Parathyroid adenoma (tissue), 2 donors: Measurements from ENCODE around the gene CADM2.

Experiments
- H2AFZ ChIP-seq: fragments of 300-600 bp; sonication (generic); one replicate; pipeline ENCODE4 v1.7.0; 2017; ENCODE audit warnings: antibody characterized with exemption, mild to moderate bottlenecking
- H3K27ac ChIP-seq: fragments of 300-600 bp; sonication (generic); one replicate; pipeline ENCODE4 v1.7.0; 2017
- H3K27me3 ChIP-seq: fragments of 300-600 bp; sonication (generic); one replicate; pipeline ENCODE4 v1.7.0; 2017; ENCODE audit warnings: low read length; ENCODE audit not compliant: control insufficient read depth, insufficient read depth
- H3K36me3 ChIP-seq: fragments of 300-600 bp; sonication (generic); one replicate; pipeline ENCODE4 v1.7.0; 2017; ENCODE audit warnings: low read length; ENCODE audit not compliant: control insufficient read depth, insufficient read depth
- H3K4me1 ChIP-seq: fragments of 300-600 bp; sonication (generic); one replicate; pipeline ENCODE4 v1.7.0; 2017; ENCODE audit warnings: control low read depth
- H3K4me2 ChIP-seq: fragments of 300-600 bp; sonication (generic); one replicate; pipeline ENCODE4 v1.7.0; 2017; ENCODE audit warnings: low read length
- H3K4me3 ChIP-seq: fragments of 300-600 bp; sonication (generic); one replicate; pipeline ENCODE4 v1.7.0; 2017; ENCODE audit warnings: low read depth, low read length
- H3K79me2 ChIP-seq: fragments of 300-600 bp; sonication (generic); one replicate; pipeline ENCODE4 v1.7.0; 2017; ENCODE audit warnings: control low read depth
- H3K9ac ChIP-seq: fragments of 300-600 bp; sonication (generic); one replicate; pipeline ENCODE4 v1.7.0; 2017; ENCODE audit warnings: mild to moderate bottlenecking
- H3K9me3 ChIP-seq: fragments of 300-600 bp; sonication (generic); one replicate; pipeline ENCODE4 v1.7.0; 2017; ENCODE audit warnings: low read length; ENCODE audit not compliant: control insufficient read depth
- TF ChIP-seq, protein P1 (sequence below): fragments of 300-600 bp; sonication (generic); IDR thresholded peaks from one replicate; pipeline ENCODE4 v1.7.0; 2017; ENCODE audit warnings: antibody characterized with exemption, mild to moderate bottlenecking
- donor health status: primary hyperparathyroidism.

Gene CADM2

DNA sequence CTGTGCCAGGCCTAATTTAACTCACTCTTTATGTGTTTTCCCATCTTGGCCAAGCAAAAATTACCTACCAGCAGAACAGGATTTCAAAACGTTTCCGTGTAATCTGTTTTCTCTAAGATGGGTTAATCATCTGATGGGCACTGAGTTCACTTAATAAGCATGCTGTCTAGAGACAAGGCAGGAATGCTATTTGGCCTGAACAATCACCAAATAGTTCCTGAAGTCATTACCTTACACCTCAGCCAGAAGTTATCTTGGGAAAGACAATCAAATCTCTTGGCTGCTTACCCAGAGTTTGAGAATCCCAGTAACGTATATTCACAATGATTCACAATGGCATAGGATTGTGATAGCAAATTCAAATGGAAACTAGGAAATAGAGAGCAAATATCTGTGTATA lies 779.1 kb downstream of the CADM2 start:
- Histone ChIP-seq H3K27ac (no peak overlapping the region), H3K79me2 (no peaks in the 10 kb centered on the region), H3K4me3 (no peak overlapping the region), H3K27me3 (no peaks in the 10 kb centered on the region), H3K9me3 (no peaks in the 10 kb centered on the region), H3K4me2 (no peak overlapping the region), H3K4me1 (no peaks in the 10 kb centered on the region), H2AFZ (no peak overlapping the region), H3K9ac (no peak overlapping the region), H3K36me3 (no peaks in the 10 kb centered on the region)
- TF ChIP-seq, protein P1, sequence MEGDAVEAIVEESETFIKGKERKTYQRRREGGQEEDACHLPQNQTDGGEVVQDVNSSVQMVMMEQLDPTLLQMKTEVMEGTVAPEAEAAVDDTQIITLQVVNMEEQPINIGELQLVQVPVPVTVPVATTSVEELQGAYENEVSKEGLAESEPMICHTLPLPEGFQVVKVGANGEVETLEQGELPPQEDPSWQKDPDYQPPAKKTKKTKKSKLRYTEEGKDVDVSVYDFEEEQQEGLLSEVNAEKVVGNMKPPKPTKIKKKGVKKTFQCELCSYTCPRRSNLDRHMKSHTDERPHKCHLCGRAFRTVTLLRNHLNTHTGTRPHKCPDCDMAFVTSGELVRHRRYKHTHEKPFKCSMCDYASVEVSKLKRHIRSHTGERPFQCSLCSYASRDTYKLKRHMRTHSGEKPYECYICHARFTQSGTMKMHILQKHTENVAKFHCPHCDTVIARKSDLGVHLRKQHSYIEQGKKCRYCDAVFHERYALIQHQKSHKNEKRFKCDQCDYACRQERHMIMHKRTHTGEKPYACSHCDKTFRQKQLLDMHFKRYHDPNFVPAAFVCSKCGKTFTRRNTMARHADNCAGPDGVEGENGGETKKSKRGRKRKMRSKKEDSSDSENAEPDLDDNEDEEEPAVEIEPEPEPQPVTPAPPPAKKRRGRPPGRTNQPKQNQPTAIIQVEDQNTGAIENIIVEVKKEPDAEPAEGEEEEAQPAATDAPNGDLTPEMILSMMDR = no peak

DNA sequence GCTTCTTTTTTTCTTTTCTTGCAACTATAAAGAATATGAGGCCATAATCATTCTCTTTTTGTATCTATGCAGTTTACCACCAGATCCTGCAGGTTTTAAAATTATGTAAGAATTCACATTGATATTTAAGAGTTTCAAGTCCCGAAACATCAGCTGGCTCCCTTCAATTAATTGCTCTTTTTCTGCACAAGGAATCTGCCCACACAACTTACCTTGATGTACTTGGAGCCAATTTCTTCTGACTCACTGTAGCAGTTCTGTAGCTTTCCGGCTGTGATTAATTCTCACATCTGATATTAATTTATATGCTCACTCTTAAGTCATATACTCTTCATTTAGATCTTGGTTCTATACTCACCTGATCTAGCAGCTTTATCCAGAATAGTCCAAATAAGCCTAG lies 781.8 kb downstream of the CADM2 start:
- H3K79me2 ChIP-seq = no peaks in the 10 kb centered on the region
- no peak overlapping the region for H3K4me2 ChIP-seq
- H3K9ac ChIP-seq = no peak overlapping the region
- no peaks in the 10 kb centered on the region for H3K9me3 ChIP-seq
- H3K36me3 ChIP-seq = no peaks in the 10 kb centered on the region
- H3K4me1 ChIP-seq = no peaks in the 10 kb centered on the region
- TF ChIP-seq, protein P1 = no peak
- H3K27ac ChIP-seq = no peak overlapping the region
- H3K27me3 ChIP-seq = no peaks in the 10 kb centered on the region
- no peak overlapping the region for H2AFZ ChIP-seq
- no peak overlapping the region for H3K4me3 ChIP-seq

DNA sequence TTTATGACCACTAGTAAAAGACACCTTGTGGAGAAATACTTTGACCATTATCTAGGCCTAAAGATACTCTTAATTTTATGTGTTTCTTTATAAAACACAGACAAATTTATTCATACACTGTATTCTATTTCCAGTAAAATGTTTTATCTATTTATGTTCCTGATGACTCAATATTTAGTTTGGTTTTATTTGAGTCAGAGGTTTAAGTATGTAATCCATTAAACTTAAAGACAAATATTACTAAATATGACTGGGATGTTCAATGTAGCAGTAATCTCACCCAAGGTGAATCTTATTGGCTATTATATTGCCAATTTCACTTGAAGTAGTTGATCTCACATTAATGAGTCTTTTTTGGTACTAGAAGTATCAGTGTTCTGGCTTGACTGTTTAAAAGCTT lies 799.7 kb downstream of the CADM2 start:
- Histone ChIP-seq H3K27ac (no peak overlapping the region), H2AFZ (no peak overlapping the region), H3K36me3 (no peaks in the 10 kb centered on the region), H3K4me1 (no peaks in the 10 kb centered on the region), H3K79me2 (no peaks in the 10 kb centered on the region), H3K4me3 (no peak overlapping the region), H3K9me3 (no peaks in the 10 kb centered on the region), H3K27me3 (no peaks in the 10 kb centered on the region), H3K9ac (no peak overlapping the region), H3K4me2 (no peak overlapping the region)
- TF ChIP-seq, protein P1 = no peak

DNA sequence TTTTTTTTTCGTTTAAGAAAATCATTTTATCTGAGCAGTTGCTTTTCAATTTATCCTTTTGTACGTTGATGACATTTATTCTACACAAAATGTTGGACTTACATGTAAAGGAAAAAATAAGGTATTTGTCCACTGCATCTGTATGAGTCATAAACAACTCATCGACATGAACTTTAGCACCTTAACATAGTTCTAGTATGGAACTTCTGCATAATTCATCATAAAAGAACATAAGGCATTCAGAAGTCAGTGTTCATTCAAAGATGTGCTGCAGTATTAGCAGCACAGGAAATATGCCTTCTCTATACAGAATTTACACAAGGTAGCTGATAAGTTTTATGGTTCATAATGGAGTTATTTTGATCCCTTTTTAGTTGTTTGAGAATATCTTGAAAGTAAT lies 801.6 kb downstream of the CADM2 start:
- Histone ChIP-seq H3K36me3 (no peaks in the 10 kb centered on the region), H2AFZ (no peak overlapping the region), H3K79me2 (no peaks in the 10 kb centered on the region), H3K9me3 (no peaks in the 10 kb centered on the region), H3K4me1 (no peaks in the 10 kb centered on the region), H3K27me3 (no peaks in the 10 kb centered on the region), H3K27ac (no peak overlapping the region), H3K4me2 (no peak overlapping the region), H3K9ac (no peak overlapping the region), H3K4me3 (no peak overlapping the region)
- TF ChIP-seq, protein P1 = no peak

DNA sequence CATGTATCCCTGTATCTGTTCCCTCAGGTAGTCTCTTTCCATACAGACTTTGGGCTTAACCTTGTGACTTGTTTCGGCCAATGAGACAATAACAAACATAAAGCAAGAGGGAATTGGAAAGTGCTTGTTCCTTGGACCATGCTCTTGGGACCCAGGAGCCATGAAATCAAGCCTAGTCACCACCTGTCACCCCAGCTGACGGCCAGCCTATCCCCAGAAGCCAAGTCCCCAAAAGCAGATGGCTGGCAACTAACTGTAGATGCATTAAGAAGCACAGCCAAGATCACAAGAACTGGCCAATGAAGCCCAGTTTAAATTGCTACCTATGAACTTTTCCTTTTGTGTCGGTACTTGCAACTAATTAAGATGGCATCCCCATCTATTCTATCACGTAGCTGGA lies 822.0 kb downstream of the CADM2 start:
- Histone ChIP-seq H2AFZ (no peak overlapping the region), H3K9ac (no peak overlapping the region), H3K9me3 (no peaks in the 10 kb centered on the region), H3K4me3 (no peak overlapping the region), H3K4me2 (no peak overlapping the region), H3K36me3 (no peaks in the 10 kb centered on the region), H3K4me1 (no peaks in the 10 kb centered on the region), H3K27me3 (no peaks in the 10 kb centered on the region), H3K79me2 (no peaks in the 10 kb centered on the region), H3K27ac (no peak overlapping the region)
- TF ChIP-seq, protein P1 = no peak
